ENCODE results near the gene GEMIN7. TPM values are rescaled to one million over a fixed set of nuclear protein-coding genes. Genes with fewer than 3 reads are reported as not detected.

Gene GEMIN7
- total and polyA plus RNA-seq, 2 of the 13 experiments (the other 11 are each of a cell fraction or from before 2014, with no cell fraction given), result 24.1 to 30.6 TPM

- FAIRE-seq, result no peak
- Histone ChIP-seq H2AFZ (ENCODE audit: low read length) (no peak overlapping the region), H3K9ac (ENCODE audit: insufficient read depth, low read depth, low read length) (no peak overlapping the region), H3K9me3 (ENCODE audit: low read length) (no peaks in the 10 kb centered on the region), H3K27ac (ENCODE audit: extremely low read length, insufficient read depth, low read length) (no peak overlapping the region), H3K4me2 (ENCODE audit: low read depth, low read length) (no peak overlapping the region), H3K79me2 (ENCODE audit: insufficient read depth, low read length) (peaks cover 18% of the 10 kb centered on the region), H3K4me1 (ENCODE audit: insufficient read depth, low read length) (peaks cover 32% of the 10 kb centered on the region), H3K36me3 (replicated peaks in 1 of 2; ENCODE audit: control insufficient read depth in 1 of 2, insufficient read depth in 2 of 2, low read length in 2 of 2) (peaks cover 0 to 9% of the 10 kb centered on the region in 2 experiments; a peak in 3 of 5 replicates), H3K4me3 (replicated peaks in 1 of 3; ENCODE audit: insufficient read depth in 1 of 3, low read depth in 2 of 3, low read length in 3 of 3) (no peak overlapping the region), H4K20me1 (ENCODE audit: insufficient read depth, low read length) (peaks cover 16% of the 10 kb centered on the region; the same call in 1 of the 2 replicates), H3K27me3 (ENCODE audit: control insufficient read depth in 1 of 2, insufficient read depth in 2 of 2, low read length in 2 of 2) (no peaks in the 10 kb centered on the region; a peak in 1 of 5 replicates)
- 92% methylated on average over 6 of the region's 6 CpGs for WGBS (ENCODE audit: low lambda C conversion rate)
- in situ Hi-C loops (cut with HindIII; ENCODE audit: extremely low pct_ligation_motif_present, low pct_unique_long_range_greater_than_20kb), result no loop called here
- BruUV-seq (replicated peaks), result no TSS peak
- no peak for ATAC-seq
- TF ChIP-seq PHF20 (CRISPR knock-in tag; IDR thresholded peaks at IDR 0.05) (no peak), ZC3H13 (CRISPR knock-in tag; IDR thresholded peaks at IDR 0.05) (no peak), HDAC6 (IDR thresholded peaks at IDR 0.05; ENCODE audit: low read depth, low read length) (no peak), CBX2 (IDR thresholded peaks at IDR 0.05; ENCODE audit: low read depth, low read length) (no peak), CBX2 (CRISPR knock-in tag; IDR thresholded peaks at IDR 0.05; ENCODE audit: low read depth) (no peak), ATF3 (CRISPR knock-in tag; IDR thresholded peaks at IDR 0.05) (no peak), ZNF367 (CRISPR knock-in tag; IDR thresholded peaks at IDR 0.05; ENCODE audit: borderline replicate concordance) (no peak), ZNF44 (CRISPR knock-in tag; IDR thresholded peaks at IDR 0.05) (no peak), ZMYM3 (CRISPR knock-in tag; IDR thresholded peaks at IDR 0.05) (peak; percentile 43; the same call in 1 of the 2 replicates)
- DNase-seq (ENCODE audit: low spot score), result no peak
- ChIA-PET CTCF (ENCODE audit: low intra/inter-chr PET ratio, low total read pairs) (no interaction called here), POLR2A (no interaction called here)
- intact Hi-C loops (cut with micrococcal nuclease; ENCODE audit: unreplicated experiment), result no loop called here
These were observed 43.3 kb upstream of the GEMIN7 start for GRCh38 chr19:45035755-45036154.
